Nephron progenitor cell (in vitro differentiated cells): ENCODE results near the gene SLC4A4.

Experiments
- DNase-seq: peaks from one replicate; pipeline ENCODE4 v3.0.0; 2021
- H3K27ac Mint-ChIP-seq: 2 replicates; pipeline ENCODE4 v1.8.0; 2021; ENCODE audit warnings: mild to moderate bottlenecking, moderate library complexity, mixed read lengths
- H3K27me3 Mint-ChIP-seq: 2 replicates; pipeline ENCODE4 v1.8.0; 2021; ENCODE audit warnings: mild to moderate bottlenecking, low read depth, mixed read lengths; ENCODE audit not compliant: poor library complexity
- H3K36me3 Mint-ChIP-seq: 2 replicates; pipeline ENCODE4 v1.8.0; 2021; ENCODE audit warnings: low read depth, mixed read lengths
- H3K4me1 Mint-ChIP-seq: 2 replicates; pipeline ENCODE4 v1.8.0; 2021; ENCODE audit warnings: mixed read lengths
- H3K4me3 Mint-ChIP-seq: 2 replicates; pipeline ENCODE4 v1.8.0; 2021; ENCODE audit warnings: mild to moderate bottlenecking, moderate library complexity, mixed read lengths
- H3K9me3 Mint-ChIP-seq: 2 replicates; pipeline ENCODE4 v1.8.0; 2021; ENCODE audit warnings: mild to moderate bottlenecking, moderate library complexity, mixed read lengths
- CTCF ChIP-seq: fragments of 200-600 bp; sonication (generic); IDR thresholded peaks from 2 replicates; pipeline ENCODE4 v1.5.0; 2021; ENCODE audit warnings: antibody characterized with exemption

SLC4A4 gene

GRCh38 chr4:71396382-71396781 lies 57.6 kb downstream of the SLC4A4 start:
- Mint-ChIP-seq H3K27ac (no peak overlapping the region), H3K9me3 (no peaks in the 10 kb centered on the region), H3K36me3 (no peaks in the 10 kb centered on the region), H3K4me3 (no peak overlapping the region), H3K4me1 (no peaks in the 10 kb centered on the region), H3K27me3 (peaks cover 3% of the 10 kb centered on the region)
- no peak for DNase-seq
- no peak for TF ChIP-seq CTCF

- peaks cover 1% of the 10 kb centered on the region for H3K4me1 Mint-ChIP-seq
- no peaks in the 10 kb centered on the region for H3K36me3 Mint-ChIP-seq
- no peaks in the 10 kb centered on the region for H3K9me3 Mint-ChIP-seq
- DNase-seq, result no peak
- no peak overlapping the region for H3K27ac Mint-ChIP-seq
- no peak for TF ChIP-seq CTCF
- H3K27me3 Mint-ChIP-seq, result peaks cover 3% of the 10 kb centered on the region
- H3K4me3 Mint-ChIP-seq, result no peak overlapping the region
These were observed 62.0 kb downstream of the SLC4A4 start for GRCh38 chr4:71400810-71401209.

- Mint-ChIP-seq H3K27me3 (peaks cover under 1% of the 10 kb centered on the region), H3K4me3 (no peak overlapping the region), H3K27ac (no peak overlapping the region), H3K9me3 (no peaks in the 10 kb centered on the region), H3K36me3 (no peaks in the 10 kb centered on the region), H3K4me1 (peaks cover 10% of the 10 kb centered on the region)
- no peak for DNase-seq
- TF ChIP-seq CTCF, result no peak
These were observed 63.8 kb downstream of the SLC4A4 start for GRCh38 chr4:71402616-71403015.

- Mint-ChIP-seq H3K9me3 (peaks cover 8% of the 10 kb centered on the region), H3K36me3 (peaks cover 2% of the 10 kb centered on the region), H3K4me1 (peaks cover 10% of the 10 kb centered on the region), H3K27ac (no peak overlapping the region), H3K27me3 (no peaks in the 10 kb centered on the region), H3K4me3 (no peak overlapping the region)
- no peak for DNase-seq
- no peak for TF ChIP-seq CTCF
These were observed 65.2 kb downstream of the SLC4A4 start for GRCh38 chr4:71404049-71404448.

GRCh38 chr4:71405791-71406190 lies 67.0 kb downstream of the SLC4A4 start:
- no peak overlapping the region for H3K27ac Mint-ChIP-seq

More at GRCh38 chr4:71405791-71406190, 67.0 kb downstream of the SLC4A4 start:
- peaks cover 11% of the 10 kb centered on the region for H3K9me3 Mint-ChIP-seq
- no peak for TF ChIP-seq CTCF
- H3K27me3 Mint-ChIP-seq, result no peaks in the 10 kb centered on the region
- peaks cover 4% of the 10 kb centered on the region for H3K36me3 Mint-ChIP-seq
- DNase-seq, result no peak
- no peak overlapping the region for H3K4me3 Mint-ChIP-seq
- H3K4me1 Mint-ChIP-seq, result peaks cover 10% of the 10 kb centered on the region
